ENCODE data around the gene GADD45A.

The GADD45A gene

DNA sequence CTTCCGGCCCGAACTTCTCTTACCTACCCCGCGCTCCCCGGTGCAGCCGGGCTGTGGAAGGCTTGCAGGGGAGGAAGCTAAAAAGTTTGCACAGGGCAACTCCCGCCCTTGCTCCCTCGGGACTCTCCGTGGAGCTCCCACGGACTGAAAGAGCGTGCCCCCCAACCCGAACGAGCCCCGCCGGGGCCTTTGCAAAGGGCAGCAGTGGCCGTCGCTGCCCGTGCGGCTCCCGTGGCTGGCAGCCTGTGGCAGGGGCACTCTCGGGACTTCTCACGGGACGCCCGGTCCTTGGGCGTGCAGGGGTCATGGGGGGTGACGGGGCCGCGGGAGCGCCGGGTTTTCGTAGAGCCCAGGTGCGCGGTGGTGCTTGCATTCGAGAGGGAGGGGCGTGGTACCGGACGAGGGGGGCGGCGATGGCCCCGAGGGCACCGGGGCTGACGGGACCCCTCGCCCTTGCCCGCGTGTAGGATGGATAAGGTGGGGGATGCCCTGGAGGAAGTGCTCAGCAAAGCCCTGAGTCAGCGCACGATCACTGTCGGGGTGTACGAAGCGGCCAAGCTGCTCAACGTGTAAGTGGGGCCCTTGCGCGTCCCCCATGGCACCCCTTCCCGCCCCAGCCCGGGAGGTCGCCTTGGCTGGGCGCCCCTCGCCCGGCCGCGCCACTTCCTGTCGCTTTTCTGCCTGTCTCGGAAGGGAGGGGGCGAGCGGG is 711 bp downstream of the GADD45A start (continued):
- TF ChIP-seq ZNF132 (tag by site-specific recombination; IDR thresholded peaks at IDR 0.05; ENCODE audit: borderline replicate concordance) (no peak), IKZF3 (tag by site-specific recombination; IDR thresholded peaks at IDR 0.05) (no peak), GLIS2 (tag by site-specific recombination; IDR thresholded peaks at IDR 0.05) (peak; percentile 99), ZNF146 (tag by site-specific recombination; IDR thresholded peaks at IDR 0.05) (0 out of 2 replicates have a peak, but pooled peaks have one; percentile 12), ZNF530 (tag by site-specific recombination; IDR thresholded peaks at IDR 0.05; ENCODE audit: low read depth) (no peak), ZNF202 (tag by site-specific recombination; IDR thresholded peaks at IDR 0.05; ENCODE audit: borderline replicate concordance) (no peak), ZNF157 (tag by site-specific recombination; IDR thresholded peaks at IDR 0.05) (no peak), ZNF571 (tag by site-specific recombination; IDR thresholded peaks at IDR 0.05) (no peak), ZNF292 (tag by site-specific recombination; IDR thresholded peaks at IDR 0.05; ENCODE audit: borderline replicate concordance, low read depth) (no peak), ZNF670 (tag by site-specific recombination; IDR thresholded peaks at IDR 0.05; ENCODE audit: low read depth) (no peak), SP3 (tag by site-specific recombination; IDR thresholded peaks at IDR 0.05) (no peak), ZNF747 (tag by site-specific recombination; IDR thresholded peaks at IDR 0.05) (no peak), ZNF596 (tag by site-specific recombination; IDR thresholded peaks at IDR 0.05) (no peak), FEZF1 (tag by site-specific recombination; IDR thresholded peaks at IDR 0.05) (no peak), KLF8 (tag by site-specific recombination; IDR thresholded peaks at IDR 0.05) (no peak; the same call in 1 of the 2 replicates), ZNF544 (tag by site-specific recombination; IDR thresholded peaks at IDR 0.05) (no peak), ZNF624 (tag by site-specific recombination; IDR thresholded peaks at IDR 0.05) (no peak), PRDM1 (tag by site-specific recombination; IDR thresholded peaks at IDR 0.05) (no peak), ZNF677 (tag by site-specific recombination; IDR thresholded peaks at IDR 0.05) (no peak), ZNF664 (tag by site-specific recombination; IDR thresholded peaks at IDR 0.05) (no peak), ZNF2 (tag by site-specific recombination; IDR thresholded peaks at IDR 0.05) (peak; percentile 24), KLF1 (tag by site-specific recombination; IDR thresholded peaks at IDR 0.05) (no peak), MYNN (tag by site-specific recombination; IDR thresholded peaks at IDR 0.05; ENCODE audit: borderline replicate concordance) (no peak), ZNF514 (tag by site-specific recombination; IDR thresholded peaks at IDR 0.05) (no peak), KLF9 (tag by site-specific recombination; IDR thresholded peaks at IDR 0.05; ENCODE audit: low read depth) (peak; percentile 95)
- TF ChIP-seq, protein P1, sequence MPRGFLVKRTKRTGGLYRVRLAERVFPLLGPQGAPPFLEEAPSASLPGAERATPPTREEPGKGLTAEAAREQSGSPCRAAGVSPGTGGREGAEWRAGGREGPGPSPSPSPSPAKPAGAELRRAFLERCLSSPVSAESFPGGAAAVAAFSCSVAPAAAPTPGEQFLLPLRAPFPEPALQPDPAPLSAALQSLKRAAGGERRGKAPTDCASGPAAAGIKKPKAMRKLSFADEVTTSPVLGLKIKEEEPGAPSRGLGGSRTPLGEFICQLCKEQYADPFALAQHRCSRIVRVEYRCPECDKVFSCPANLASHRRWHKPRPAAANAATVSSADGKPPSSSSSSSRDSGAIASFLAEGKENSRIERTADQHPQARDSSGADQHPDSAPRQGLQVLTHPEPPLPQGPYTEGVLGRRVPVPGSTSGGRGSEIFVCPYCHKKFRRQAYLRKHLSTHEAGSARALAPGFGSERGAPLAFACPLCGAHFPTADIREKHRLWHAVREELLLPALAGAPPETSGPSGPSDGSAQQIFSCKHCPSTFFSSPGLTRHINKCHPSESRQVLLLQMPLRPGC (tag by site-specific recombination; IDR thresholded peaks at IDR 0.05): no peak
- TF ChIP-seq, protein P2, sequence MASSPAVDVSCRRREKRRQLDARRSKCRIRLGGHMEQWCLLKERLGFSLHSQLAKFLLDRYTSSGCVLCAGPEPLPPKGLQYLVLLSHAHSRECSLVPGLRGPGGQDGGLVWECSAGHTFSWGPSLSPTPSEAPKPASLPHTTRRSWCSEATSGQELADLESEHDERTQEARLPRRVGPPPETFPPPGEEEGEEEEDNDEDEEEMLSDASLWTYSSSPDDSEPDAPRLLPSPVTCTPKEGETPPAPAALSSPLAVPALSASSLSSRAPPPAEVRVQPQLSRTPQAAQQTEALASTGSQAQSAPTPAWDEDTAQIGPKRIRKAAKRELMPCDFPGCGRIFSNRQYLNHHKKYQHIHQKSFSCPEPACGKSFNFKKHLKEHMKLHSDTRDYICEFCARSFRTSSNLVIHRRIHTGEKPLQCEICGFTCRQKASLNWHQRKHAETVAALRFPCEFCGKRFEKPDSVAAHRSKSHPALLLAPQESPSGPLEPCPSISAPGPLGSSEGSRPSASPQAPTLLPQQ (tag by site-specific recombination; IDR thresholded peaks at IDR 0.05): peak; percentile 15; the same call in 1 of the 2 replicates
- TF ChIP-seq, protein P3, sequence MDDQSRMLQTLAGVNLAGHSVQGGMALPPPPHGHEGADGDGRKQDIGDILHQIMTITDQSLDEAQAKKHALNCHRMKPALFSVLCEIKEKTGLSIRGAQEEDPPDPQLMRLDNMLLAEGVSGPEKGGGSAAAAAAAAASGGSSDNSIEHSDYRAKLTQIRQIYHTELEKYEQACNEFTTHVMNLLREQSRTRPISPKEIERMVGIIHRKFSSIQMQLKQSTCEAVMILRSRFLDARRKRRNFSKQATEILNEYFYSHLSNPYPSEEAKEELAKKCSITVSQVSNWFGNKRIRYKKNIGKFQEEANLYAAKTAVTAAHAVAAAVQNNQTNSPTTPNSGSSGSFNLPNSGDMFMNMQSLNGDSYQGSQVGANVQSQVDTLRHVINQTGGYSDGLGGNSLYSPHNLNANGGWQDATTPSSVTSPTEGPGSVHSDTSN (CRISPR knock-in tag; IDR thresholded peaks at IDR 0.05): peak; percentile 12
- TF ChIP-seq, protein P4, sequence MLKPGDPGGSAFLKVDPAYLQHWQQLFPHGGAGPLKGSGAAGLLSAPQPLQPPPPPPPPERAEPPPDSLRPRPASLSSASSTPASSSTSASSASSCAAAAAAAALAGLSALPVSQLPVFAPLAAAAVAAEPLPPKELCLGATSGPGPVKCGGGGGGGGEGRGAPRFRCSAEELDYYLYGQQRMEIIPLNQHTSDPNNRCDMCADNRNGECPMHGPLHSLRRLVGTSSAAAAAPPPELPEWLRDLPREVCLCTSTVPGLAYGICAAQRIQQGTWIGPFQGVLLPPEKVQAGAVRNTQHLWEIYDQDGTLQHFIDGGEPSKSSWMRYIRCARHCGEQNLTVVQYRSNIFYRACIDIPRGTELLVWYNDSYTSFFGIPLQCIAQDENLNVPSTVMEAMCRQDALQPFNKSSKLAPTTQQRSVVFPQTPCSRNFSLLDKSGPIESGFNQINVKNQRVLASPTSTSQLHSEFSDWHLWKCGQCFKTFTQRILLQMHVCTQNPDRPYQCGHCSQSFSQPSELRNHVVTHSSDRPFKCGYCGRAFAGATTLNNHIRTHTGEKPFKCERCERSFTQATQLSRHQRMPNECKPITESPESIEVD (tag by site-specific recombination; IDR thresholded peaks at IDR 0.05): no peak
- TF ChIP-seq, protein P5, sequence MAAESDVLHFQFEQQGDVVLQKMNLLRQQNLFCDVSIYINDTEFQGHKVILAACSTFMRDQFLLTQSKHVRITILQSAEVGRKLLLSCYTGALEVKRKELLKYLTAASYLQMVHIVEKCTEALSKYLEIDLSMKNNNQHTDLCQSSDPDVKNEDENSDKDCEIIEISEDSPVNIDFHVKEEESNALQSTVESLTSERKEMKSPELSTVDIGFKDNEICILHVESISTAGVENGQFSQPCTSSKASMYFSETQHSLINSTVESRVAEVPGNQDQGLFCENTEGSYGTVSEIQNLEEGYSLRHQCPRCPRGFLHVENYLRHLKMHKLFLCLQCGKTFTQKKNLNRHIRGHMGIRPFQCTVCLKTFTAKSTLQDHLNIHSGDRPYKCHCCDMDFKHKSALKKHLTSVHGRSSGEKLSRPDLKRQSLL (tag by site-specific recombination; IDR thresholded peaks at IDR 0.05): no peak
- TF ChIP-seq, protein P6, sequence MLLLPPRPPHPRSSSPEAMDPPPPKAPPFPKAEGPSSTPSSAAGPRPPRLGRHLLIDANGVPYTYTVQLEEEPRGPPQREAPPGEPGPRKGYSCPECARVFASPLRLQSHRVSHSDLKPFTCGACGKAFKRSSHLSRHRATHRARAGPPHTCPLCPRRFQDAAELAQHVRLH (tag by site-specific recombination; IDR thresholded peaks at IDR 0.05): no peak
- TF ChIP-seq, protein P7, sequence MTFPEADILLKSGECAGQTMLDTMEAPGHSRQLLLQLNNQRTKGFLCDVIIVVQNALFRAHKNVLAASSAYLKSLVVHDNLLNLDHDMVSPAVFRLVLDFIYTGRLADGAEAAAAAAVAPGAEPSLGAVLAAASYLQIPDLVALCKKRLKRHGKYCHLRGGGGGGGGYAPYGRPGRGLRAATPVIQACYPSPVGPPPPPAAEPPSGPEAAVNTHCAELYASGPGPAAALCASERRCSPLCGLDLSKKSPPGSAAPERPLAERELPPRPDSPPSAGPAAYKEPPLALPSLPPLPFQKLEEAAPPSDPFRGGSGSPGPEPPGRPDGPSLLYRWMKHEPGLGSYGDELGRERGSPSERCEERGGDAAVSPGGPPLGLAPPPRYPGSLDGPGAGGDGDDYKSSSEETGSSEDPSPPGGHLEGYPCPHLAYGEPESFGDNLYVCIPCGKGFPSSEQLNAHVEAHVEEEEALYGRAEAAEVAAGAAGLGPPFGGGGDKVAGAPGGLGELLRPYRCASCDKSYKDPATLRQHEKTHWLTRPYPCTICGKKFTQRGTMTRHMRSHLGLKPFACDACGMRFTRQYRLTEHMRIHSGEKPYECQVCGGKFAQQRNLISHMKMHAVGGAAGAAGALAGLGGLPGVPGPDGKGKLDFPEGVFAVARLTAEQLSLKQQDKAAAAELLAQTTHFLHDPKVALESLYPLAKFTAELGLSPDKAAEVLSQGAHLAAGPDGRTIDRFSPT (tag by site-specific recombination; IDR thresholded peaks at IDR 0.05): peak; percentile 78
